ENCODE data around the gene DAO. TPM values are rescaled to one million over a fixed set of nuclear protein-coding genes. Genes with fewer than 3 reads are reported as not detected.

Gene DAO
- total and polyA plus RNA-seq, 12 donors: not detected

- DNase-seq: peak; percentile 50 to 81 (median 54)
- TF ChIP-seq CTCF (IDR thresholded peaks at IDR 0.05) (peak; percentile 31 to 64 (median 52)), POLR2A (IDR thresholded peaks at IDR 0.05) (no peak)
- no peaks in the 10 kb centered on the region for H3K4me1 ChIP-seq (replicated peaks in 1 of 2)
- no peaks in the 10 kb centered on the region for H3K27me3 ChIP-seq
- H3K4me3 ChIP-seq: no peak overlapping the region
- no peak overlapping the region for H3K27ac ChIP-seq
- H3K9me3 ChIP-seq (replicated peaks in 1 of 3): no peaks in the 10 kb centered on the region
- intact Hi-C loops (cut with DNase I): no loop called here
- 51 to 60% (median 55%) methylated on average over 16 of the region's 16 CpGs for WGBS, 4 donors
- H3K36me3 ChIP-seq (replicated peaks in 1 of 2): no peaks in the 10 kb centered on the region
These were observed 4.5 kb downstream of the DAO start for GRCh38 chr12:108884116-108885012.

GRCh38 chr12:108886873-108887629 lies 7.2 kb downstream of the DAO start:
- intact Hi-C loops (cut with DNase I): no loop called here
- Histone ChIP-seq H3K27ac (no peak overlapping the region), H3K36me3 (replicated peaks in 1 of 2) (no peaks in the 10 kb centered on the region), H3K4me1 (replicated peaks in 1 of 2) (no peaks in the 10 kb centered on the region), H3K27me3 (no peaks in the 10 kb centered on the region), H3K4me3 (no peak overlapping the region), H3K9me3 (replicated peaks in 1 of 3) (no peaks in the 10 kb centered on the region)
- TF ChIP-seq CTCF (IDR thresholded peaks at IDR 0.05) (no peak), POLR2A (IDR thresholded peaks at IDR 0.05) (no peak)
- no peak for DNase-seq
- WGBS, 4 donors: 73 to 88% (median 79%) methylated on average over 8 to 9 of the region's 9 CpGs

GRCh38 chr12:108888031-108888430 lies 8.1 kb downstream of the DAO start:
- no peaks in the 10 kb centered on the region for H3K36me3 ChIP-seq (replicated peaks in 1 of 2)
- WGBS, 4 donors: 30 to 43% (median 39%) methylated on average over 6 of the region's 6 CpGs
- intact Hi-C loops (cut with DNase I): no loop called here
- no peaks in the 10 kb centered on the region for H3K27me3 ChIP-seq
- H3K9me3 ChIP-seq (replicated peaks in 1 of 3): no peaks in the 10 kb centered on the region
- no peak overlapping the region for H3K27ac ChIP-seq
- H3K4me1 ChIP-seq (replicated peaks in 1 of 2): no peaks in the 10 kb centered on the region
- H3K4me3 ChIP-seq: no peak overlapping the region
- DNase-seq: peak; percentile 28 to 67 (median 44)
- no peak for TF ChIP-seq POLR2A (IDR thresholded peaks at IDR 0.05)
- no peak for TF ChIP-seq CTCF (IDR thresholded peaks at IDR 0.05)

GRCh38 chr12:108890208-108890607 lies 10.3 kb downstream of the DAO start:
- TF ChIP-seq CTCF (IDR thresholded peaks at IDR 0.05) (no peak), POLR2A (IDR thresholded peaks at IDR 0.05) (no peak)
- Histone ChIP-seq H3K4me1 (replicated peaks in 1 of 2) (no peaks in the 10 kb centered on the region), H3K27me3 (no peaks in the 10 kb centered on the region), H3K4me3 (no peak overlapping the region), H3K27ac (no peak overlapping the region), H3K9me3 (replicated peaks in 1 of 3) (no peaks in the 10 kb centered on the region), H3K36me3 (replicated peaks in 1 of 2) (no peaks in the 10 kb centered on the region)
- DNase-seq: no peak
- intact Hi-C loops (cut with DNase I): no loop called here
- 71 to 88% (median 80%) methylated on average over 2 of the region's 2 CpGs for WGBS, 4 donors
